GM19397 (cell line): ENCODE measurements around the gene PISD.

Experiments
- ATAC-seq: cut with Tn5 transposase; IDR thresholded peaks from one replicate; pipeline ENCODE4 v1.9.1; 2021; ENCODE audit warnings: mild to moderate bottlenecking, moderate library complexity; ENCODE audit not compliant: unreplicated experiment

PISD gene

GRCh38 chr22:31575190-31575589 lies 86.8 kb downstream of the PISD start:
- no peak for ATAC-seq

GRCh38 chr22:31574055-31574670 lies 87.9 kb downstream of the PISD start:
- no peak for ATAC-seq

DNA sequence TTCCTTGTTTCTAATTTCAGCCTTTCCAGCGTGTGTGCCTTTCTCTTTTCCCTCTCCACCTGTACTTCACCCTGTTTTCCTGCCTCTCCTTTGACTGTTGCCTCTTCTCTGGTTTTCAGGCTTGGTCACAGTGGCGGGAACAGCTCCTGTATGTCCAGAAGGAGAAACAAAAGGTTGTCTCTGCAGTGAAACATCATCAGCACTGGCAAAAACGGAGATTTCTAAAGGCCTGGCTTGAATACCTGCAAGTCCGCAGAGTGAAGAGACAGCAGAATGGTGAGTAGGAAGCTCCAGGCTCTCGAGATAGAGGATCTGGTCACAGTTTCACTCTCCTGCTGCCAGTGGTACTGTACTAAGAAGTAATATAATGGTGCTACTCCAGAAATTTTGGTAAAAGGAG lies 89.1 kb downstream of the PISD start:
- ATAC-seq = no peak

- no peak for ATAC-seq
Observed at GRCh38 chr22:31569126-31569525, 92.9 kb downstream of the PISD start.
